ENCODE measurements around the gene SLC28A3. TPM values are rescaled to one million over a fixed set of nuclear protein-coding genes. Genes with fewer than 3 reads are reported as not detected.

The SLC28A3 gene
- total RNA-seq, 1 donor: 0.10 TPM

DNA sequence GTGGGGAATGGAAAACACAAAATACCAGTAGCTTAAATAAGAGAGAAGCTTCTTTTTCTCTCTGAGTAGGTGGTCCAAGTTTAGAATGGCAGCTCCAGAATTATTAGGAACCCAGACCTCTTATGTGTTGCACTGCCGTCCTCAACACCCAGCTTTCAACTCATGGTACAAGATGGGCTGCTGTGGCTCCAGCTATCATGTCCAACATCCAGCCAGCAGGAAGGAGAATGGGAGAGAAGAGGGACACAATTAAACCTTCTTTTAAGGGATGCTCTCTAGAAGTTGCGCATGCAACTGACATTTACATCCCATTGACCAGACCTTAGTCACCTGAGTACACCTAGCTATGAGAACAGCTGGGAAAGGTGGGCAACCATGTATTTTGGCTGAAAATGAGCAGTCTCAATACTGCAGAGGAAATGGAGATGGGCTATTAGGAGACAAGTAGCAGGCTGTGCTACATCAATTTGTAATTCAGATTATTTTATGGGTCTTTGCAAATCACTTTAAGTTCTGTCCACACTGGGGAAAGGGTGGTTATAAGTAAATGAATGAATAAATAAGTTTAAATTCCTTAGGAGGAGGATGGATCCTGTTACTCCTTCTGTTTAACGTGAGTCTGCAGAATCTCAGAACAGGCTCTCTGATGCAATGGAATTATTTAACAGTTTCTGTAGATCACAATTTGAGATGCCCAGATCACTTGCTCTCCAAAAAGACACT lies 76.1 kb downstream of the SLC28A3 start:
- Histone ChIP-seq H3K4me3 (ENCODE audit: low read length) (no peak overlapping the region), H3K27me3 (ENCODE audit: insufficient read depth, low read length) (peaks cover 4% of the 10 kb centered on the region), H3K9me3 (ENCODE audit: low read depth, low read length) (no peaks in the 10 kb centered on the region), H3K4me1 (ENCODE audit: insufficient read depth, low read length) (peaks cover 5% of the 10 kb centered on the region)

DNA sequence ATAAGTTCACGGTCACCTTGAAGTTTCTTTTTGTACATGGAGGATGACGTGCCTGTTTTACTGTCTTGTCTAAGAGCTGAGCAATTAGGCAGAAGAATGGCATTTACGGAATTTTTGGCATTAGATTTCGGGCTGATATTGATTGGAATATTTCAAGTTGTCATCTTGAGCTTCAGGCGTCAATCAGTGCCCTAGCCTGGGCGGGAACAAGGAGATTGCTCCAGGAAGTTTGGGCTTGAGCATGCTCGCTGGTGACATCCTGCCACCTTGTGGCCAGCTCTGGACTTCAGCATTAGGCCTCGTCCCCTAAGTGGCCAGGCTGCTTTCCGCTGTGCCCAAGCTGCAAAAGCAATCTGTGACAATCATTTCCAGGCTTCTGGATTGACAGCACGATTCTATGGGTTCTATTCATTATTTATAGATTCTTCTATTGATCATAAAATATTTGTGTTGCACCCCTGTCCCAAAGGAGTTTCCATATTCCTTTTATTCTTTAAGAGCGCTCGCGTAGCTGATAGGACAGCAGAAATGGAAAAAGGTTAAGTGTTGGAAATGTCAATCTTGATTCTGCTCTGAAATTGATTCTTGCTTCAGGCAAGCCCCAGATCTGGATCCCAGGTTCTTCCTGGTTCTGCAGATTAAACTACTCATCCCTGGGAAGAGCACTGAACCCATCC lies 79.3 kb downstream of the SLC28A3 start:
- Histone ChIP-seq H3K27me3 (ENCODE audit: insufficient read depth, low read length) (peaks cover 4% of the 10 kb centered on the region), H3K9me3 (ENCODE audit: low read depth, low read length) (no peaks in the 10 kb centered on the region), H3K4me1 (ENCODE audit: insufficient read depth, low read length) (peaks cover 3% of the 10 kb centered on the region), H3K4me3 (ENCODE audit: low read length) (no peak overlapping the region)

DNA sequence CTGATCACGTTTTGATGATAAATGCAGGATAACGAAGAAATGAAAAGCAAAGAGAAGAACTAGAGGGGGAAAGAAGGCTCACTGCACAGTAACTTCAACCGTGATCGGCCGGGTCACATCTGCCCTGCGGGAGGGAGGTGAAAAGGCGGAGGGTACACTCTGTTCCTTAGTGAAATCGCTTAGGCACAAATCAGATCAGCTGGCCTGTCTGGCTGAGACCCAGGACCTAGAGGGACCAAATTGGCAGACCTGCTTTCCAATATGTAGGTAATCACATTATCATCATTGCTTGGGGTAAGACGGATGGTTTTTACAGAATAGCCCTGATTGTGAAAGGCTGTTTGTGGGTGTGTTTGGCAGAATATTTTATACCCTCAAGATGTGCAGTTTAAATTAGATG lies 82.2 kb downstream of the SLC28A3 start:
- Histone ChIP-seq H3K4me3 (ENCODE audit: low read length) (no peak overlapping the region), H3K4me1 (ENCODE audit: insufficient read depth, low read length) (no peaks in the 10 kb centered on the region), H3K27me3 (ENCODE audit: insufficient read depth, low read length) (no peaks in the 10 kb centered on the region), H3K9me3 (ENCODE audit: low read depth, low read length) (no peaks in the 10 kb centered on the region)

DNA sequence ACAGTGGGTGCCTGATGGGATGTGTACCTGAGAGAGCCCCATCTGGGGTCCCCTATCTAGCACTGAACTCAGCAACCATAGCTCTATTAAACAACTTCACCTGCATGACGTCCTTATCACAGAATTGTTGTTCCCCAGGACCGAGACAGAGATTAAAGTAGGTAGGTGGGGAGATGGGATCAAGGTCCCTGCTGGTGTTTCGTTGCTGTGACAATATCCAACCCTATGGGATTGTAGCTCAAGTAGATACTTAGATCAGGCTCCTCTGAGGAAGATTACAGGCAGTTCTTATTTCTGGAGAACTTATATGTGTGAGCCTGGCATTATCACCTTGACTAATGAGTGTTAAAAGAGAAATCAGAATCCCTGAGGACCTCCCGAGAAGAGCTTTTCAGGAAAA lies 84.9 kb downstream of the SLC28A3 start:
- H3K9me3 ChIP-seq (ENCODE audit: low read depth, low read length): no peaks in the 10 kb centered on the region
- H3K4me1 ChIP-seq (ENCODE audit: insufficient read depth, low read length): no peaks in the 10 kb centered on the region
- no peaks in the 10 kb centered on the region for H3K27me3 ChIP-seq (ENCODE audit: insufficient read depth, low read length)
- H3K4me3 ChIP-seq (ENCODE audit: low read length): no peak overlapping the region

DNA sequence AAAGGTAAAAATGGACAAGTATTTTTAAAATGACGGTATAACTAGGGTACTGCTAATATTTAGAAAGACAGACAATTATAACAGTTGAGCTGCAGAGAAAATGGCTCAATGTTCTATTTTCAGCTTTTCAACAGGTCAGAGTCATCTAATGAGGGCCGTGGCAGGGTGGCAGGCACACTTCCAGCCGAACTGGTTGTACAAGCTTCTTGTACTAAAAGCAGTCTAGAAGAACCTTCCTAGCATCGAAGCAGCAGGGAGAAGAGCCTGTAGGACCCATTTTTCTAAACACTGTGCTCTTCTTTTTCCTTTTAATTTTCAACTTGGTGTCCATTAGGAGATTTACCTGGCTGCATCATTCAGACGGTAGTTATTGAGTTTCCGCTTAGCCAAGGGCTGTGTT lies 85.6 kb downstream of the SLC28A3 start:
- Histone ChIP-seq H3K27me3 (ENCODE audit: insufficient read depth, low read length) (no peaks in the 10 kb centered on the region), H3K4me1 (ENCODE audit: insufficient read depth, low read length) (no peaks in the 10 kb centered on the region), H3K9me3 (ENCODE audit: low read depth, low read length) (no peaks in the 10 kb centered on the region), H3K4me3 (ENCODE audit: low read length) (no peak overlapping the region)

DNA sequence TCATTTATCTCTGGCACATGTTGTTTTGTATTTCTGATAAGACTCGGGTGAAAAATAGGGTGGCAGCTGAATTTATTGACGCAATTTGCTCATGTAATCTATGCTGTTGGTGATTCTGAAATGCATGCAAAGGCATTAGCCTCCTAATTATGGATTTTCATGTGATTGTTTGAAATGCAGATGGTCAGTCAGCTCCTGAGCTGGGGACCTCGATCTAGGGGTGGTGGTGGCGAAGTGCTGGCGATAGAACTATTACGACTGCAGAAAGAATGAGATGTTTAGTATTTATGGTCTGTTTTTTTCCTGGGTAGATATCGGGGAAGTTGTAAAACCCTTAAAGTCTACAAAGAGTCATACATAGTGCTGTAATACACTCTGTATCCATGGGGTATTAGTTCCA lies 88.6 kb downstream of the SLC28A3 start:
- H3K9me3 ChIP-seq (ENCODE audit: low read depth, low read length): no peaks in the 10 kb centered on the region
- H3K4me1 ChIP-seq (ENCODE audit: insufficient read depth, low read length): no peaks in the 10 kb centered on the region
- H3K27me3 ChIP-seq (ENCODE audit: insufficient read depth, low read length): no peaks in the 10 kb centered on the region
- no peak overlapping the region for H3K4me3 ChIP-seq (ENCODE audit: low read length)

DNA sequence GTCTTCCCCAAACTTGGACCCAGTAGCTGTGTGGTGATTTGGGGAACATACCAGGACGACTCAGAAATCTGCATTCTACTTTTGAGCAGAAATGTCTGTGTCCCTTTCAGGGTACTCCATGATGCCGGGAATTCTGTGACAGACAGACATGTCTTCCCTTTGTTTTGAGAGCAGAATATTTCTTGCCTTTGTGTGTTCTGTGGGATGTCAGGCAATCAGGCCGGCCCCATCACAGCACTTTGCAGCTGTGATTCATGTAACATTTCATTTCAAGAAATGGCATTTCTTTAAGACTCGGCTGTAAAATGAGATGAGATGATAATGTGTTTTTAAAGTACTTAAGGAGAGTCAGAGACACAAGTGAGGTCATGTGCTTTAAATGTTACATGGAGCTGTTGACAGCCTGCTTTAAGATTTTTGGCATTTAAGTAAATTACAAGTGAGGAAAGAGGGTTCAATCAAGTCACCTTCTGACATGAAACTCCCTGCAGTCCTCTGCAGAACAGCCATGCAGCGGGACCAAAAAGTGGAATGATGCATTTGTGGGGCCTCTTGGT lies 98.7 kb downstream of the SLC28A3 start:
- Histone ChIP-seq H3K27me3 (ENCODE audit: insufficient read depth, low read length) (no peaks in the 10 kb centered on the region), H3K9me3 (ENCODE audit: low read depth, low read length) (no peaks in the 10 kb centered on the region)

DNA sequence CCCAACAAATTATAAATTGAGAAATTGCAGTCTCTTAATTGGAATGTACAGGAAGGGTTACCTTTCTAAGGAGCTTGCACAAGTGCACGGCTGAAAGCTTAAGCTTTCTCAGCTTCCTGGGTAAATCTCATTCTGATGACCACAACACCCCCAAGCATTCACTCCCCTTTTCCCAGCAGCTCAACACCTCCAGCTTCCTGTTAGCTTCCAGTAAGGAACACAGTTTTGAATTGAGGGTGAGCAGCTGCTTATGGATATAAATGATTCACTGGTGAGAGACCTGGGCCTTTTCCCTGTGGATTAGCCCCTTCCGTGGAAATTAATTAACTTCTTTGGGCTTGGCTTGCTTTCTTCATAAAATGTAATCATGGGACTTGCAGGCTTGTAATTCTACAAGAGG lies 101.2 kb downstream of the SLC28A3 start:
- Histone ChIP-seq H3K27me3 (ENCODE audit: insufficient read depth, low read length) (no peaks in the 10 kb centered on the region), H3K4me3 (ENCODE audit: low read length) (no peak overlapping the region), H3K4me1 (ENCODE audit: insufficient read depth, low read length) (no peaks in the 10 kb centered on the region), H3K9me3 (ENCODE audit: low read depth, low read length) (no peaks in the 10 kb centered on the region)

More for the DNA sequence above, 98.7 kb downstream of the SLC28A3 start:
- no peak overlapping the region for H3K4me3 ChIP-seq (ENCODE audit: low read length)
- H3K4me1 ChIP-seq (ENCODE audit: insufficient read depth, low read length): no peaks in the 10 kb centered on the region

DNA sequence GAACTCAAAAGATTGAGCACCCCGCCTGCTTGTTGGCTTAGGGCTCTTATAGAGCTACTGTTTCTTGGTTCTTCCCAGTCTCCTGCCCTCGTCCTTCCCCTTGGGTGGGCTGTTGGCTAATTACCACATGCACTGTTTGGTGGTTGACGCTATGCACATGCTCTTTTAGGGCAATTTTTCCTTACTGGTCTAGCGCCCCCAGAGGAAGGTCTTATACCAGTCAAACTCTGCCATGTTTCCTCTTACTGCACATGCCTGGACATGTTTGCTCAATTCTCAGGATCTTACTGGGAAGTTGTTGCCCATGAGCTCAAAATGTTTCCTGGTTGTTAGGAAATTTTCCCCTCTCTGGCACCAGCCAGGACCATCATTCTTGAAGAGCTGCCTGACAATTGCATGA lies 101.9 kb downstream of the SLC28A3 start:
- Histone ChIP-seq H3K27me3 (ENCODE audit: insufficient read depth, low read length) (no peaks in the 10 kb centered on the region), H3K9me3 (ENCODE audit: low read depth, low read length) (no peaks in the 10 kb centered on the region), H3K4me1 (ENCODE audit: insufficient read depth, low read length) (no peaks in the 10 kb centered on the region), H3K4me3 (ENCODE audit: low read length) (no peak overlapping the region)

DNA sequence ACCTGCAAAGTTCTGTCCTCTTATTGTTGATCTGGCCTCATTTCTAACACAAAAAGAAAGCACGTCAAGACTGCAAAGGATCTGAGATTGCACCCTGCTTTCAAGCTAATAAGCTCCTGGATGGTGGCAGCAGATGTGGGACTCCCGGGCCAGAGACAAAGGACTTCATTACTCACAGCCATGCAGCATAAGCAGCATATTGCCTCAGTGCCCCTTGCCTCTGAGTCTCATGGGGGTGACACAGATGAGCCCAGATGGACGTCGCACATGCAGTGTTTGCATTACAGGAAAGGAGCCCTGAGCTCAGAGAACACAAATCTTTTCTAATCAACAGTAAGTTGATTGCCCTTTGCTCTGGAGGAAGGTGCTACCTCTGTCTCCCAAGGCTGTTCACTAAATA lies 105.0 kb downstream of the SLC28A3 start:
- H3K9me3 ChIP-seq (ENCODE audit: low read depth, low read length): no peaks in the 10 kb centered on the region
- no peak overlapping the region for H3K4me3 ChIP-seq (ENCODE audit: low read length)
- H3K27me3 ChIP-seq (ENCODE audit: insufficient read depth, low read length): no peaks in the 10 kb centered on the region
- H3K4me1 ChIP-seq (ENCODE audit: insufficient read depth, low read length): no peaks in the 10 kb centered on the region

DNA sequence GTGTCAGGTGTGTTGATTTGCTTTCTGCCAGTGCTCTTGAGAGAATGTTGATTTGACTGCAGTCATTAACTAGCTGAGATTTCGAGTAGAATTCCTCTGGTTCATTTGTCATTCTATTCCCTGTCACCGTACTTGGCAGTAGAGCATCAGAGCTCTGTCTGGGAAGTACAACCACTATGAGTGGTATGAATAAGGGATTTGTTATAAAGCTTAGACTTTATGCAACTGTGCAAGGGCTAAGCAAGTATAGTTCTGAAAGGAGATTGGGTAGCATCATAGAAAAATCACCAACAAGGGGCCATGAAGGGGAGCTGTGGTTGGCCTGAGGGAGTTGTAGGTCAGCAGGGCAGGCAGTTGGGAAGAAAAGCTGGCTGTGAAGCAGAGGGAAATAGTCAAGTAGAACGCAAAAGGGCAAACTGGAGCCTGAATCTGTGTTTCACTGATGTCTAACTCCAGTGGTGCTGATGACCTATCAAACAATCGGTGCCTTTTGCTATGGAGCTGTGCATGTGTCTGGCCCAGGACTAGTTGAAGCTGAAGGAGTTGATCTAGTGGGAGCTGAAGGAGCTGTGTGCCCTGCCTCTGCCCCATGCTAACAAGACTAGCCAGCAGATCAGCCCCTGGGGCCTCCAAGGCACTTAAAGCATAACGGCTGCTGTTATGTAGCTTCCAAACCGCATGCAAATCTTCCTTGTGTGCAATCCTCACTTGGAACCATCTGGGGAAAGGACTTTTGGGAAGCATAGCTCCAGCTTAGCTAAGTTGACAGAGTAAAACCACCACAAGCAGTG lies 110.0 kb downstream of the SLC28A3 start:
- Histone ChIP-seq H3K4me1 (ENCODE audit: insufficient read depth, low read length) (no peaks in the 10 kb centered on the region), H3K27me3 (ENCODE audit: insufficient read depth, low read length) (no peaks in the 10 kb centered on the region), H3K9me3 (ENCODE audit: low read depth, low read length) (no peaks in the 10 kb centered on the region), H3K4me3 (ENCODE audit: low read length) (no peak overlapping the region)

DNA sequence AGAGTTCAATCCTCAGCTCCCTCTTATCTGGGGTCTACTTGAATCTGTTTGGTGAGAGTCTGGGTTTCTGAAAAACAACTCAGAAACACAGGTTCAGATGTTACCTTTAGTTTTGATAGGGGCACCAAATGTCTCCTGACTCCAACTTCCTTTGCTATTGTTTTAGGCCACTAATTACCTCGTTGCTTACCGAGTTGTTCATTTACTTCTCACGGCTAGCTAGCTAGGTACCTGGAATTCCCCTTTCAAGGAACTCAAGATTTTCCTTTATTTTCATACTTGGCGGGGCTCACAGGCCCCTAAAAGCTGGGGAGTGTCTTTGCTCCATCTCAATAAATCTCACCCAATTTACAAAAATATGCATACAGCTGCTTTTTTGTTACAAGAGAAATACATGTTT lies 111.4 kb downstream of the SLC28A3 start:
- no peaks in the 10 kb centered on the region for H3K4me1 ChIP-seq (ENCODE audit: insufficient read depth, low read length)
- H3K4me3 ChIP-seq (ENCODE audit: low read length): no peak overlapping the region
- H3K27me3 ChIP-seq (ENCODE audit: insufficient read depth, low read length): no peaks in the 10 kb centered on the region
- H3K9me3 ChIP-seq (ENCODE audit: low read depth, low read length): no peaks in the 10 kb centered on the region

DNA sequence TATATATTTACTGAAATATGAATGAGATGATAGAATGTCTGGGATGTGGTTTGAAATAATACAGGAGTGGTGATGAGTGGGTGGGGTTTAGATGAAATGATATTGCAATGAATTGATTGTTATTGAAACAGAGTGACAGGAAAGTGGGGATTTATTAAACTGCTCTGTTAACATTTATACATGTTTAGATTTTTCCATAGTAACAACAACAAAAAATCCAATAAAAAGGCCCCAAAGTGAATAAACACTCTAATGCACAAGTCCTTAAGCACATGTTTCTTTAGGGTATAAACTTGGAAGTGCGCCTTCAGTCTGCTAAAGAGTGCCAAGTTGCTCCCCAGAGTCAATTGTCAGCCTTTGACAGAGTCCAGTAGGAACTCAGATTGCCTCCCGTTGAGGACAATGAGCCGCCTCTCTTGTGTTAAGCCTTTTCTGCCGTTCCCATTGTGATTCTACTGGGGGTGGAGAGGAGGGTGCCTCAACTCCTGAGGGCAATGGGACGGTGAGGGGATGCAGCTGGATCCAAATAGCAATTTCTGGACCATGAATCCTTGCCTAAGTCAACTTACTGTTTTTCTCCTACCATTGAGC lies 112.3 kb downstream of the SLC28A3 start:
- no peaks in the 10 kb centered on the region for H3K9me3 ChIP-seq (ENCODE audit: low read depth, low read length)
- no peaks in the 10 kb centered on the region for H3K4me1 ChIP-seq (ENCODE audit: insufficient read depth, low read length)
- no peaks in the 10 kb centered on the region for H3K27me3 ChIP-seq (ENCODE audit: insufficient read depth, low read length)
- H3K4me3 ChIP-seq (ENCODE audit: low read length): no peak overlapping the region

DNA sequence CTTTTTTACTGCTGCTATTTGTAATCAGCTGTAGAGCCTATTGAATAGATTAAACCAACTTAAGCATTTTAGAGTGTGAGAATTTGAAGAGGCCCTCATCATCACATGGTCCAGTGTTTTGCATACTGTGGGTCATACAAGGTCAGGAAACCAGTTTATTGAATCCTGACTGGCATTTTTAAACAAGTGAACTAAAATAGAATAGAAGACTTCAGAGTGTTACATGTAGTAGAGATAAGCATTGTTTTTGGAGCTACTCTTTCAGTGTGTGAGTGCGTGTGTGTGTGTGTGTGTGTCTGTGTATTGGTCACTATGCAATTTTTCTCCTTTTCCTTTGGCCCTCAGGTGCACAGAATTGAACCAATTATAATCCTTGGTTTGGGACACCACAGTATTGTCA lies 114.4 kb downstream of the SLC28A3 start:
- Histone ChIP-seq H3K27me3 (ENCODE audit: insufficient read depth, low read length) (no peaks in the 10 kb centered on the region), H3K4me1 (ENCODE audit: insufficient read depth, low read length) (no peaks in the 10 kb centered on the region), H3K9me3 (ENCODE audit: low read depth, low read length) (no peaks in the 10 kb centered on the region), H3K4me3 (ENCODE audit: low read length) (no peak overlapping the region)

Data from mononuclear cell (primary cell).